Measurements from ENCODE around the gene PAPLN.
"Not testable (repeated sequence)": the region's sequence is repeated elsewhere in the genome, so short reads cannot be mapped to it uniquely, and the experiment has no call there.

PAPLN gene, protein sequence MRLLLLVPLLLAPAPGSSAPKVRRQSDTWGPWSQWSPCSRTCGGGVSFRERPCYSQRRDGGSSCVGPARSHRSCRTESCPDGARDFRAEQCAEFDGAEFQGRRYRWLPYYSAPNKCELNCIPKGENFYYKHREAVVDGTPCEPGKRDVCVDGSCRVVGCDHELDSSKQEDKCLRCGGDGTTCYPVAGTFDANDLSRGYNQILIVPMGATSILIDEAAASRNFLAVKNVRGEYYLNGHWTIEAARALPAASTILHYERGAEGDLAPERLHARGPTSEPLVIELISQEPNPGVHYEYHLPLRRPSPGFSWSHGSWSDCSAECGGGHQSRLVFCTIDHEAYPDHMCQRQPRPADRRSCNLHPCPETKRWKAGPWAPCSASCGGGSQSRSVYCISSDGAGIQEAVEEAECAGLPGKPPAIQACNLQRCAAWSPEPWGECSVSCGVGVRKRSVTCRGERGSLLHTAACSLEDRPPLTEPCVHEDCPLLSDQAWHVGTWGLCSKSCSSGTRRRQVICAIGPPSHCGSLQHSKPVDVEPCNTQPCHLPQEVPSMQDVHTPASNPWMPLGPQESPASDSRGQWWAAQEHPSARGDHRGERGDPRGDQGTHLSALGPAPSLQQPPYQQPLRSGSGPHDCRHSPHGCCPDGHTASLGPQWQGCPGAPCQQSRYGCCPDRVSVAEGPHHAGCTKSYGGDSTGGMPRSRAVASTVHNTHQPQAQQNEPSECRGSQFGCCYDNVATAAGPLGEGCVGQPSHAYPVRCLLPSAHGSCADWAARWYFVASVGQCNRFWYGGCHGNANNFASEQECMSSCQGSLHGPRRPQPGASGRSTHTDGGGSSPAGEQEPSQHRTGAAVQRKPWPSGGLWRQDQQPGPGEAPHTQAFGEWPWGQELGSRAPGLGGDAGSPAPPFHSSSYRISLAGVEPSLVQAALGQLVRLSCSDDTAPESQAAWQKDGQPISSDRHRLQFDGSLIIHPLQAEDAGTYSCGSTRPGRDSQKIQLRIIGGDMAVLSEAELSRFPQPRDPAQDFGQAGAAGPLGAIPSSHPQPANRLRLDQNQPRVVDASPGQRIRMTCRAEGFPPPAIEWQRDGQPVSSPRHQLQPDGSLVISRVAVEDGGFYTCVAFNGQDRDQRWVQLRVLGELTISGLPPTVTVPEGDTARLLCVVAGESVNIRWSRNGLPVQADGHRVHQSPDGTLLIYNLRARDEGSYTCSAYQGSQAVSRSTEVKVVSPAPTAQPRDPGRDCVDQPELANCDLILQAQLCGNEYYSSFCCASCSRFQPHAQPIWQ

DNA sequence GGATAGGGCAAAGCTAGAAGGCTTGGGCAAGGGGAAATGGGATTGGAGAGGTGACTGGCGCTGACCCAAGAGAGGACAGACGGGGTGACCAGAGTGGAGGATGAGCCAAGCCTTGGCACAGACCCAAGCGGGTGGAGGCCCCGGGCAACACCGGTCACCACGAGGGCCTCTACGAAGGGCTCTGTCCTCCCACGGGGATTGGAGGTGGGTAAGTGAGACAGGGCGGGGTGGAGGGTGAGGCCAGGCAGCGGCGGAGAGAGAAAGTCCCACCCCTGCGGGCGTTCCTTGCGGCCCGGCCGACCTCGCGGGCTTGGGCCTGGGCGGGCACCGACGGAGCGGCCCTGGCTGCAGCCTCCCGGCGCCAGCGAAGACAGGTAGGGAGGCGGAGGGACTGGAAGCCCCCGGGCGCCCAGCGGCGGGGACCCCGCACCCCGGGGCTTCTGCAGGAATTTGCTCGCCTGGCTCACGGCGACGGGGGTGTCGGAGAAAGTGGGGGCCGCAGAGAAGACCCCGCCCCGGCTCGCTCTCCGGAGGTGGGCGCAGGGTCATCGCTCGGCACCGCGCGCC lies at the start of gene PAPLN:
PAPLN (plus strand) TSS at position 288 of the 567 bp plus-strand sequence. CDS start 2,273 bp downstream, outside the sequence.
- DNase-seq (ENCODE audit: low read depth), result no peak

GRCh38 chr14:73188501-73188911 lies 48.8 kb upstream of the PAPLN start:
- no peak for DNase-seq (ENCODE audit: low read depth)

- DNase-seq (ENCODE audit: low read depth), result no peak
These were observed 47.7 kb upstream of the PAPLN start for GRCh38 chr14:73189651-73190050.

DNA sequence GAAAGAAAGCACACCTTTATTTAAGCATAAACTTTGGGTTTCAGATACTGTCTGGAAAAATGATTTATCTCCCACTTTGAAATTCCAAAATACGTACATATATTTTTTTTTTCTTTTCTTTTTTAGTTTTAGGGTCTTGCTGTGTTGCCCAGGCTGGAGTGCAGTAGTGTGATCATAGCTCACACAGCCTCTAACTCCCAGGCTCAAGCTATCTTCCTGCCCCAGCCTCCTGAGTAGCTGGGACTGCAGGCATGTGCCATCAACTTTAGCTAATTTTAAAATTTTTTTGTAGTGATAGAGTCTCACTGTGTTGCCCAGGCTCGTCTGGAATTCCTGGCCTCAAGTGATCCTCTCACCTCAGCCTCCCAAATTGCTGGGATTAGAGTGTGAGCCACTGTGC lies 45.9 kb upstream of the PAPLN start:
- no peak for DNase-seq (ENCODE audit: low read depth)

GRCh38 chr14:73194306-73194705 lies 43.0 kb upstream of the PAPLN start:
- DNase-seq (ENCODE audit: low read depth), result not testable (repeated sequence)

GRCh38 chr14:73198253-73198652 lies 39.1 kb upstream of the PAPLN start:
- no peak for DNase-seq (ENCODE audit: low read depth)

GRCh38 chr14:73203527-73203926 lies 33.8 kb upstream of the PAPLN start:
- no peak for DNase-seq (ENCODE audit: low read depth)

GRCh38 chr14:73207615-73208014 lies 29.7 kb upstream of the PAPLN start:
- DNase-seq (ENCODE audit: low read depth), result no peak

DNA sequence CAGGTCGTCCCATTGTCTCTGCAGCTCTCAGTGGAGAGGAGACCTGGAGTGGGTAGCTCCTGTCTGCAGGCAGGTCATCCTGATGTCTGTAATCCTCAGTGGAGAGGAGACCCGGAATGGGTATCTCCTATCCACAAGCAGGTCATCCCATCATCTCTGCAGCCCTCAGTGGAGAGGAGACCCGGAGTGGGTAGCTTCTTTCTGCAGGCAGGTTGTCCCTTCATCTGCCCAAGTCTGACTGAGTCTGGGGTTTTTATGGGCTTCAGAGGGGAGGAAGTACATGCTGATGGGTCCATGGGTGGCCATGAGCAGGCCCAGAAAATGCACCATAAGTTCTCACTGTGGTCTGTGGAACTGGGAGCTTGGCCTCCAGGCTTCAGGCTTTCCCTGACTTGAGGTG lies 28.9 kb upstream of the PAPLN start:
- no peak for DNase-seq (ENCODE audit: low read depth)

- DNase-seq (ENCODE audit: low read depth), result no peak
These were observed 28.5 kb upstream of the PAPLN start for GRCh38 chr14:73208846-73209245.

DNA sequence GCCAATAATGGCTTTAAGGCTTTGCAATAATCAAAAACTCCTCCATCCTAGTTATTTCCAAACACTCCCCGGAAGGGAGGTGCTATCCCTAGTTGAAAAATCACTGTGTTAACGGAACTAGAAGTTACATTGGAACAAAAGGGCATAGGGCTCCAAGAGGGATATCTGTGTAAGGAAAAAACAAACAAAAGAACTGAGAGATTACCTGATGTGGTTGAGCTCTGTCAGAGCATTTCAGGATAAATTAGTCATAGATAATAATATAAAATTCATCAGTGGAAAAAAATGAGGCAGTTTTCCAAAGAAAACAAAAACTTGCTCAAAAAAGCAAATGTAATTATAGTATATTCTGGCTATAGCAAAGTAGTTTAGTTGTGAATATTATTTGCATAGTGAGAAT lies 27.4 kb upstream of the PAPLN start:
- DNase-seq (ENCODE audit: low read depth), result no peak

GRCh38 chr14:73211251-73212040 lies 25.9 kb upstream of the PAPLN start:
- no peak for DNase-seq (ENCODE audit: low read depth)

DNA sequence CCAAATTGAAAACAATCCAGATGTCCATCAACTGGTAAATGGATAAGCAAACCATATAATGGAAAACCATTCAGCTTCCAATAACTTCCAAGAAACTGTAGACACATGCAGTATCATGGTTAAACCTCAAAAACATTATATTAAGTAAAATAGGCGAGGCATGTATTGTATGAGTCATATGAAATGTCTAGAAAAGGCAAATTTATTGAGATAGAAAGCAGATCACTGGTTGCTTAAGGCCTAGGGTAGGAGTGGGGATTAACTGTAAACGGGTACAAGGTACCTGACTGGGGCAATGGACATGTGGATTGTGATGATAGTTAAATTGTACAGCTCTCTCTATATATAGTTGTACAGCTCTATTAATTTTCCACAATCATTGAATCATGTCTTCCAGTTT lies 21.3 kb upstream of the PAPLN start:
- no peak for DNase-seq (ENCODE audit: low read depth)

DNA sequence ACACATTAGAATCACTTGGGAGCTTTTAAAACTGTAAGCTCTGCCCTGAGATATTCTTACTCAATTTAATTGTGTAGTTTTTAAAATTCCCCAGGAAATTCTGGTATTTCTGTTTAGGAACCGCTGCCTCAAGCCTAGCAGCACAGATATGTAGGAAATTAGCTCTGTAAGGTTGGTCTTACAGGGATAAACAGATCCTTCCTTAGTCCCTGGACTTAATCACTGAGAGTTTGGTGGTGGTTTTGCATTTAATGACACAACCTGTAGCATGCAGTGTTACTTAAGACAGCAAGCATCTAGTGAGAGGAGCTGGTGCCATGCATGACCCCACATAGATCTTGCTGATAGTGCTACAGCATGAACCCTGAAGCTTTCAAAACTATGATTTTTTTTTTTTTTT lies 19.9 kb upstream of the PAPLN start:
- DNase-seq (ENCODE audit: low read depth), result no peak

GRCh38 chr14:73220061-73220460 lies 17.2 kb upstream of the PAPLN start:
- DNase-seq (ENCODE audit: low read depth), result no peak

DNA sequence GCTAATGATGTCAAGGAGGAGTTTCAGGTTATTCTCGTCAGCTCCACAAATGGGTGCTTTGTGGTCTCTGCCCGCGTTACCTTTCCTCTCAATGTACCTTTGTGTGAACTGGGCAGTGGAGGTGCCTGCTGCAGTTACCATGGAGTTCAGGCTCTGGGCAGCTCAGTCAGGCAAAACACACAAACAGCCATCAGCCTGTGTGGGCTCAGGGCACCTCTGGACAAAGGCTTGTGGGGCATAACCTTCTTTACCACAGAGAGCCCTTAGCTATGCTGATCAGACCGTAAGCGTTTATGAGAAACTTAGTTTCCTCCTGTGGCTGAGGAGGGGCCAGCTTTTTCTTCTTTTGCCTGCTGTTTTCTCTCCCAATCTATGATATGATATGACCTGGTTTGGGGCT lies 16.7 kb upstream of the PAPLN start:
- no peak for DNase-seq (ENCODE audit: low read depth)

DNA sequence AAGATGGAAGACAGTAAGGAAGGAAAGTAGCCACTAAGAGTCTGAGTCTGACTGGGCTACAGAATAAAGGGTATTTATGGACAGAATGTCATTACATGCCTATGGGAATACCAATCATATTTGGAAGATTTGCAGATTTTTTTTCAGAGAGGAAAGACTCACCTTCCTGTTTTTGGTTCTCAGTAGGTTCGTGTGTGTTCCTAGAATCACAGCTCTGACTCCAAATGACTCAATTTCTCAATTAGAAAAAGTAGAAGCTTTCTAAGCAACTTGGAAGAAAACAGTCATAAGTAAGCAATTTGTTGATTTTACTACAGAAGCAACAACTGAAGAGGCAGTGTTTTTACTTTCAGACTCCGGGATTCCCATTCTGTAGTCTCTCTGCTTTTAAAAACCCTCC lies 15.4 kb upstream of the PAPLN start:
- DNase-seq (ENCODE audit: low read depth), result no peak

GRCh38 chr14:73223049-73223448 lies 14.3 kb upstream of the PAPLN start:
- DNase-seq (ENCODE audit: low read depth), result no peak

- DNase-seq (ENCODE audit: low read depth), result no peak
These were observed 11.8 kb upstream of the PAPLN start for GRCh38 chr14:73225496-73225895.

DNA sequence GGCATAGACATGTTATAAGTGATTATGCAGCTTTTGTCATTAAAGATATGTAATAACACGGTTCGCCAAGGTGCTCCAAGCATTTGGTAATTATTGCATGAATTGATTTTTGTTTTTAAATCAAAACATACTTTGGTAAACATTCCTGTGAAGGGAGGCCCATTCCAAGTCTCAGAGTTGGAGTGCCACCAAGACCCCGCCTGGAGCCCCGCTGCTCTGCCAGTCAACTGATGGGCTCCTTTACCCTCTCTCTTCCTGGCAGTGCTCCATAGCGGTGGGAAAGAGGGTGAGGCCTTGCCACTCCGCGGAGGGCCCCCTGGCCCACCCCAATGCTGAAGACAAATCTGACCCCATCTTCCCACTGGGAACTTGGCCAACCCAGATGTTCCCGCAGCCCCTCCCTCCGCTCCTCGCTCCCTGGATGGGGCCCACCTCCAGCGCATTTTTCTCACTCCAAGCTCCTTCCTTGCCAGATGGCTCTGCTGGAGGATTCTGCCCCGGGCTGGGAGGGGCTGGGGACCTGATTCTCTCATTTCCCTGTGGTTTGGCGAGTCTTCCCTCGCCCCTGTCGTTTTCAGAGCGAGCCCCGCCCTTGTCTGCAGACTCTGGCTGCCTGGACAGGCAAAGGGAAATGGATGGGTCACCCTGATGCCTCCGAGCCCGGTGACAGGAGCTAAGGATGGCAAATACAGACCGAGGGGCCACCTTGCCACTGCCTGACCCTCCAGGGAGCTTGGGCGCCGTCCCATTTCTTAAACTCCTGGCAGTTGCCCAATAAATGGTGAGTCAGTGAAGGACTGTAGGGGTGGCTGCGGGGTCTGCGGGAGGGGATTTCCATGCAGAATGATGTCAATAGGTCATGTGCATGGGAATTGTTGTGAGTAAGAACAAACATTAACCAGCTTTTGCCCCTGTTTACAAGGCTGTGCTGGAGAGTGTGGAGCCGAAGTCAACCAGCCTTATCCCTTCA lies 9.2 kb upstream of the PAPLN start:
- DNase-seq (ENCODE audit: low read depth), result no peak

All from stimulated activated CD8-positive, alpha-beta memory T cell treated with anti-CD3 and anti-CD28 coated beads, Interleukin-12 subunit alpha, Interleukin-12 subunit beta, amount 100 ng/mL, for 1 hour (primary cell).